Tibial nerve (tissue), 4 donors: Measurements from ENCODE around the gene REX1BD. TPM values are rescaled to one million over a fixed set of nuclear protein-coding genes. Genes with fewer than 3 reads are reported as not detected.

Source experiments
- DNase-seq, 2 donors: peaks; one replicate each; pipeline ENCODE4 v3.0.0-alpha.2; 2019; ENCODE audit warnings: low spot score in 2 of 2
- H3K27ac ChIP-seq, 4 donors: fragments of 200-600 bp; sonication (generic) in 3 of 4; one replicate each; pipeline ENCODE4 v1.5.1; 2017 to 2019; ENCODE audit warnings: mild to moderate bottlenecking in 1 of 4
- H3K27me3 ChIP-seq, 2 donors: fragments of 200-600 bp; sonication (generic) in 1 of 2; one replicate each; pipeline versions ENCODE4 v1.5.1 to v1.6.0; 2017 to 2019
- H3K36me3 ChIP-seq, 3 donors: fragments of 200-600 bp; sonication (generic); one replicate each; pipeline ENCODE4 v1.5.1; 2018 to 2019
- H3K4me1 ChIP-seq, 4 donors: fragments of 200-600 bp; sonication (generic) in 3 of 4; one replicate each; pipeline ENCODE4 v1.5.1; 2017 to 2019
- H3K4me3 ChIP-seq, 4 donors: fragments of 200-600 bp; sonication (generic) in 3 of 4; one replicate each; pipeline ENCODE4 v1.5.1; 2017 to 2019; ENCODE audit warnings: mild to moderate bottlenecking in 1 of 4, moderate library complexity in 1 of 4
- H3K9me3 ChIP-seq, 4 donors: fragments of 200-600 bp; sonication (generic) in 3 of 4; one replicate each; pipeline ENCODE4 v1.5.1; 2017 to 2019
- CTCF ChIP-seq, 5 experiments: fragments of 200-600 bp in 3 of 5; fragments of 450-650 bp in 2 of 5; sonication (generic) in 3 of 5; IDR thresholded peaks; one replicate each; pipeline ENCODE4 v1.5.1; 2016 to 2019; ENCODE audit warnings: antibody characterized with exemption in 5 of 5, mild to moderate bottlenecking in 3 of 5, moderate library complexity in 2 of 5
- EP300 ChIP-seq, 2 donors: sonication (generic); formaldehyde crosslinking; IDR thresholded peaks; one replicate each; pipeline ENCODE4 v1.6.1; 2017; ENCODE audit warnings: antibody characterized with exemption in 2 of 2, mild to moderate bottlenecking in 1 of 2
- POLR2A ChIP-seq, 2 donors: fragments of 450-650 bp; IDR thresholded peaks; one replicate each; pipeline ENCODE4 v1.6.1; 2017; ENCODE audit warnings: antibody characterized with exemption in 2 of 2, mild to moderate bottlenecking in 2 of 2, moderate library complexity in 2 of 2
- WGBS, 2 donors: methylation state at CpG; one replicate each; pipeline ENCODE4 v1.1.5; 2018; 5-methylcytosine and 5-hydroxymethylcytosine counted together
- total RNA-seq, 4 donors: library from RNA; depleted of rRNA; stranded (reverse); fragments of >200 nt; gene quantifications; one replicate each; pipeline ENCODE4 v1.1.0, GENCODE V29; 2016

The REX1BD gene
- total RNA-seq, 4 donors from 2014 or later: 186 to 226 (median 210) TPM

GRCh38 chr19:18608805-18609716, 20.5 kb downstream of the REX1BD start:
- no peaks in the 10 kb centered on the region for H3K36me3 ChIP-seq

GRCh38 chr19:18609717-18610051, 21.1 kb downstream of the REX1BD start:
- H3K4me3 ChIP-seq: no peak overlapping the region
- peaks cover 2 to 67% (median 37%) of the 10 kb centered on the region in 4 donors for H3K4me1 ChIP-seq
- H3K27ac ChIP-seq: no peak overlapping the region
- H3K27me3 ChIP-seq: peaks cover 7 to 94% of the 10 kb centered on the region in 2 donors
- no peaks in the 10 kb centered on the region for H3K36me3 ChIP-seq
- TF ChIP-seq CTCF (IDR thresholded peaks at IDR 0.05) (no peak), EP300 (IDR thresholded peaks at IDR 0.05) (no peak), POLR2A (IDR thresholded peaks at IDR 0.05) (no peak)
- 21 to 36% methylated on average over 2 of the region's 2 CpGs for WGBS, 2 donors
- no peaks in the 10 kb centered on the region for H3K9me3 ChIP-seq
- no peak for DNase-seq

More at GRCh38 chr19:18608805-18609716, 20.5 kb downstream of the REX1BD start:
- TF ChIP-seq CTCF (IDR thresholded peaks at IDR 0.05) (no peak), EP300 (IDR thresholded peaks at IDR 0.05) (no peak), POLR2A (IDR thresholded peaks at IDR 0.05) (no peak)
- Histone ChIP-seq H3K4me3 (no peak overlapping the region), H3K27ac (no peak overlapping the region), H3K27me3 (peaks cover 7 to 94% of the 10 kb centered on the region in 2 donors), H3K9me3 (no peaks in the 10 kb centered on the region), H3K4me1 (peaks cover 2 to 73% (median 38%) of the 10 kb centered on the region in 4 donors)
- 46 to 61% methylated on average over 9 of the region's 9 CpGs for WGBS, 2 donors
- no peak for DNase-seq

- Histone ChIP-seq H3K9me3 (no peaks in the 10 kb centered on the region), H3K4me3 (no peak overlapping the region), H3K4me1 (peaks cover 2 to 65% (median 37%) of the 10 kb centered on the region in 4 donors), H3K27me3 (peaks cover 7 to 94% of the 10 kb centered on the region in 2 donors), H3K36me3 (no peaks in the 10 kb centered on the region), H3K27ac (no peak overlapping the region)
- no peak for DNase-seq
- 43% methylated on average over 1 of the region's 3 CpGs; no CpG with 5 or more reads in 1 of the 2 donors for WGBS, 2 donors
- TF ChIP-seq POLR2A (IDR thresholded peaks at IDR 0.05) (no peak), EP300 (IDR thresholded peaks at IDR 0.05) (no peak), CTCF (IDR thresholded peaks at IDR 0.05) (no peak)
Observed at GRCh38 chr19:18610245-18610555, 21.6 kb downstream of the REX1BD start.

GRCh38 chr19:18610556-18611326, 22.1 kb downstream of the REX1BD start:
- H3K27ac ChIP-seq: no peak overlapping the region
- no peak for DNase-seq
- WGBS, 2 donors: 6 to 8% methylated on average over 13 to 33 of the region's 45 CpGs
- TF ChIP-seq POLR2A (IDR thresholded peaks at IDR 0.05) (no peak), EP300 (IDR thresholded peaks at IDR 0.05) (no peak), CTCF (IDR thresholded peaks at IDR 0.05) (no peak)
- H3K4me1 ChIP-seq: peaks cover 2 to 59% (median 37%) of the 10 kb centered on the region in 4 donors
- no peaks in the 10 kb centered on the region for H3K9me3 ChIP-seq
- H3K36me3 ChIP-seq: no peaks in the 10 kb centered on the region
- peaks cover 7 to 93% of the 10 kb centered on the region in 2 donors for H3K27me3 ChIP-seq
- H3K4me3 ChIP-seq: no peak overlapping the region
